RWPE1 (cell line): Measurements from ENCODE around the gene S100A13.

ENCODE experiments used
- CTCF ChIA-PET: fragments of 350-600 bp; sonication (Branson Sonifier 250); formaldehyde crosslinking; extraction: SDS; loops from one replicate; lab custom pipeline; 2021; lab: Yijun Ruan, JAX
- POLR2A ChIA-PET: fragments of 400-600 bp; formaldehyde crosslinking; extraction: SDS; loops from one replicate; lab custom pipeline; 2020; ENCODE audit warnings: antibody characterized with exemption; ENCODE audit not compliant: low non-redundant PET; lab: Yijun Ruan, JAX
- DNase-seq: peaks from one replicate; pipeline ENCODE4 v3.0.0; 2012; ENCODE audit warnings: low spot score
- H3K27ac ChIP-seq: fragments of 450-650 bp; 2 replicates; pipeline ENCODE4 v1.5.1; 2017
- CTCF ChIP-seq: fragments of 450-650 bp; conservative IDR thresholded peaks from 2 replicates; pipeline ENCODE4 v1.5.1; 2017; ENCODE audit warnings: low read depth, mild to moderate bottlenecking

The S100A13 gene

GRCh38 chr1:153667439-153667838 lies 40.1 kb upstream of the S100A13 start:
- H3K27ac ChIP-seq = peak overlapping the region; percentile 50; the same call in 1 of the 2 replicates
- ChIA-PET POLR2A (interaction anchor here (0.6 kb wide), 1 partner anchor 114 kb away, joined by 6 read pairs; no protein-coding TSS in a partner anchor), CTCF (interaction anchor here (0.7 kb wide), 1 partner anchor 306 kb away, joined by 4 read pairs; no protein-coding TSS in a partner anchor)
- TF ChIP-seq CTCF = no peak
- DNase-seq = no peak

- TF ChIP-seq CTCF = no peak
- H3K27ac ChIP-seq = no peak overlapping the region; the same call in 1 of the 2 replicates
- ChIA-PET POLR2A (no interaction called here), CTCF (interaction anchor here (0.6 kb wide), 1 partner anchor 29 kb away, joined by 5 read pairs; the partner anchor contains the start of gene CHTOP)
- DNase-seq = no peak
Observed at GRCh38 chr1:153663211-153663610, 35.9 kb upstream of the S100A13 start.

- DNase-seq = no peak
- ChIA-PET CTCF (no interaction called here), POLR2A (no interaction called here)
- TF ChIP-seq CTCF = no peak
- H3K27ac ChIP-seq = no peak overlapping the region
Observed at GRCh38 chr1:153662269-153662668, 35.0 kb upstream of the S100A13 start.

GRCh38 chr1:153661111-153661708 lies 33.9 kb upstream of the S100A13 start:
- DNase-seq = no peak
- CTCF ChIA-PET = no interaction called here
- peak overlapping the region; percentile 88 for H3K27ac ChIP-seq
- TF ChIP-seq CTCF = no peak
- POLR2A ChIA-PET = no interaction called here

- CTCF ChIA-PET = interaction anchor here (0.6 kb wide), 1 partner anchor 95 kb away, joined by 3 read pairs; no protein-coding TSS in a partner anchor
Observed at GRCh38 chr1:153659656-153660055, 32.4 kb upstream of the S100A13 start.

GRCh38 chr1:153659175-153659534 lies 31.9 kb upstream of the S100A13 start:
- ChIA-PET CTCF (interaction anchor here (0.6 kb wide), 1 partner anchor 95 kb away, joined by 3 read pairs; no protein-coding TSS in a partner anchor), POLR2A (interaction anchor here (0.9 kb wide), 1 partner anchor 25 kb away, joined by 4 read pairs; the partner anchor contains the start of gene CHTOP)
- TF ChIP-seq CTCF = no peak
- H3K27ac ChIP-seq = peak overlapping the region; percentile 88
- no peak for DNase-seq

More at GRCh38 chr1:153659656-153660055, 32.4 kb upstream of the S100A13 start:
- H3K27ac ChIP-seq = peak overlapping the region; percentile 88
- DNase-seq = no peak
- POLR2A ChIA-PET = interaction anchor here (0.9 kb wide), 1 partner anchor 26 kb away, joined by 4 read pairs; the partner anchor contains the start of gene CHTOP
- no peak for TF ChIP-seq CTCF
